HFFc6 (cell line): ENCODE results near the gene TIRAP. TPM values are rescaled to one million over a fixed set of nuclear protein-coding genes. Genes with fewer than 3 reads are reported as not detected.

Experiments
- DNase-seq: peaks from one replicate; pipeline ENCODE4 v3.0.0-alpha.2; 2018
- H3K27ac Mint-ChIP-seq: 2 replicates; pipeline ENCODE4 v1.8.0; 2020; ENCODE audit warnings: mild to moderate bottlenecking, mixed read lengths
- H3K27me3 Mint-ChIP-seq: 2 replicates; pipeline ENCODE4 v1.8.0; 2021; ENCODE audit warnings: mild to moderate bottlenecking, moderate library complexity, mixed read lengths; ENCODE audit not compliant: insufficient read depth
- H3K36me3 Mint-ChIP-seq: 2 replicates; pipeline ENCODE4 v1.8.0; 2021; ENCODE audit warnings: low read depth, mixed read lengths
- H3K4me1 Mint-ChIP-seq: 2 replicates; pipeline ENCODE4 v1.8.0; 2020; ENCODE audit warnings: low read depth, mixed read lengths
- H3K4me3 Mint-ChIP-seq: 2 replicates; pipeline ENCODE4 v1.8.0; 2020; ENCODE audit warnings: mild to moderate bottlenecking, moderate library complexity, mixed read lengths
- H3K9me3 Mint-ChIP-seq: 2 replicates; pipeline ENCODE4 v1.8.0; 2020; ENCODE audit warnings: mild to moderate bottlenecking, mixed read lengths
- CTCF ChIP-seq: fragments of 200-600 bp; sonication (generic); IDR thresholded peaks from 2 replicates; pipeline ENCODE4 v1.5.0; 2021; ENCODE audit warnings: antibody characterized with exemption, mild to moderate bottlenecking
- total RNA-seq, 6 experiments: library from RNA; stranded (reverse); fragmentation: NEBNext Ultra II Directional; extraction: Animal tissue kit (Norgen Biotek cat#: 25700); gene quantifications; 2 replicates in 1 of 6; 3 replicates in 5 of 6; pipeline ENCODE4 v1.2.3, GENCODE V29; 2021

Gene TIRAP
- total RNA-seq, 6 experiments from 2014 or later = 7.6 to 9.7 (median 8.2) TPM

GRCh38 chr11:126336138-126336541 is 53.2 kb downstream of the TIRAP start:
- no peaks in the 10 kb centered on the region for H3K9me3 Mint-ChIP-seq
- peaks cover 71% of the 10 kb centered on the region for H3K4me1 Mint-ChIP-seq
- peaks cover 25% of the 10 kb centered on the region for H3K36me3 Mint-ChIP-seq
- peaks cover 12% of the 10 kb centered on the region for H3K27me3 Mint-ChIP-seq
- no peak overlapping the region for H3K4me3 Mint-ChIP-seq
- H3K27ac Mint-ChIP-seq = no peak overlapping the region
- DNase-seq = no peak
- no peak for TF ChIP-seq CTCF

- Mint-ChIP-seq H3K36me3 (peaks cover 29% of the 10 kb centered on the region), H3K9me3 (no peaks in the 10 kb centered on the region), H3K27me3 (peaks cover 12% of the 10 kb centered on the region), H3K27ac (no peak overlapping the region), H3K4me1 (peaks cover 71% of the 10 kb centered on the region), H3K4me3 (no peak overlapping the region)
- DNase-seq = no peak
- TF ChIP-seq CTCF = no peak
Observed at GRCh38 chr11:126336671-126337101, 53.8 kb downstream of the TIRAP start.

- peaks cover 71% of the 10 kb centered on the region for H3K4me1 Mint-ChIP-seq
- TF ChIP-seq CTCF = no peak
Observed at GRCh38 chr11:126337126-126337473, 54.2 kb downstream of the TIRAP start.

GRCh38 chr11:126337474-126338241 is 54.8 kb downstream of the TIRAP start:
- TF ChIP-seq CTCF = no peak
- DNase-seq = no peak
- Mint-ChIP-seq H3K4me1 (peaks cover 71% of the 10 kb centered on the region), H3K36me3 (peaks cover 29% of the 10 kb centered on the region), H3K27ac (no peak overlapping the region), H3K27me3 (peaks cover 12% of the 10 kb centered on the region), H3K4me3 (no peak overlapping the region), H3K9me3 (no peaks in the 10 kb centered on the region)

More at GRCh38 chr11:126337126-126337473, 54.2 kb downstream of the TIRAP start:
- no peak overlapping the region for H3K4me3 Mint-ChIP-seq
- H3K27me3 Mint-ChIP-seq = peaks cover 12% of the 10 kb centered on the region
- peaks cover 29% of the 10 kb centered on the region for H3K36me3 Mint-ChIP-seq
- no peak overlapping the region for H3K27ac Mint-ChIP-seq
- DNase-seq = no peak
- H3K9me3 Mint-ChIP-seq = no peaks in the 10 kb centered on the region

GRCh38 chr11:126338346-126339055 is 55.6 kb downstream of the TIRAP start:
- Mint-ChIP-seq H3K27me3 (peaks cover 8% of the 10 kb centered on the region), H3K36me3 (peaks cover 31% of the 10 kb centered on the region), H3K4me1 (peaks cover 66% of the 10 kb centered on the region), H3K27ac (no peak overlapping the region), H3K4me3 (no peak overlapping the region), H3K9me3 (no peaks in the 10 kb centered on the region)
- DNase-seq = no peak
- no peak for TF ChIP-seq CTCF
